ENCODE data around the gene SSTR5.

SSTR5 gene

GRCh38 chr16:1109648-1110047 lies 37.1 kb downstream of the SSTR5 start:
- no peaks in the 10 kb centered on the region for H3K36me3 Mint-ChIP-seq (ENCODE audit: low read depth)
- H3K9me3 Mint-ChIP-seq, result no peaks in the 10 kb centered on the region
- H3K27me3 Mint-ChIP-seq, result peaks cover 29% of the 10 kb centered on the region
- H3K4me3 Mint-ChIP-seq, result no peak overlapping the region
- H3K27ac Mint-ChIP-seq, result no peak overlapping the region
- H3K4me1 Mint-ChIP-seq (ENCODE audit: low read depth), result no peaks in the 10 kb centered on the region
- intact Hi-C loops (cut with micrococcal nuclease), result no loop called here

GRCh38 chr16:1112506-1113184 lies 40.1 kb downstream of the SSTR5 start:
- Mint-ChIP-seq H3K27ac (no peak overlapping the region), H3K36me3 (ENCODE audit: low read depth) (no peaks in the 10 kb centered on the region), H3K4me1 (ENCODE audit: low read depth) (no peaks in the 10 kb centered on the region), H3K4me3 (no peak overlapping the region), H3K9me3 (no peaks in the 10 kb centered on the region), H3K27me3 (peaks cover 11% of the 10 kb centered on the region)
- intact Hi-C loops (cut with micrococcal nuclease), result no loop called here

GRCh38 chr16:1113489-1113888 lies 40.9 kb downstream of the SSTR5 start:
- Mint-ChIP-seq H3K9me3 (no peaks in the 10 kb centered on the region), H3K4me1 (ENCODE audit: low read depth) (no peaks in the 10 kb centered on the region), H3K36me3 (ENCODE audit: low read depth) (no peaks in the 10 kb centered on the region), H3K27ac (no peak overlapping the region), H3K4me3 (no peak overlapping the region), H3K27me3 (peaks cover 9% of the 10 kb centered on the region)
- intact Hi-C loops (cut with micrococcal nuclease), result no loop called here

- intact Hi-C loops (cut with micrococcal nuclease), result no loop called here
- Mint-ChIP-seq H3K4me3 (no peak overlapping the region), H3K4me1 (ENCODE audit: low read depth) (no peaks in the 10 kb centered on the region), H3K27ac (no peak overlapping the region), H3K36me3 (ENCODE audit: low read depth) (no peaks in the 10 kb centered on the region), H3K9me3 (no peaks in the 10 kb centered on the region), H3K27me3 (peaks cover 5% of the 10 kb centered on the region)
These were observed 41.5 kb downstream of the SSTR5 start for GRCh38 chr16:1113889-1114526.

- H3K4me3 Mint-ChIP-seq, result no peak overlapping the region
- H3K4me1 Mint-ChIP-seq (ENCODE audit: low read depth), result no peaks in the 10 kb centered on the region
- H3K36me3 Mint-ChIP-seq (ENCODE audit: low read depth), result no peaks in the 10 kb centered on the region
- no peaks in the 10 kb centered on the region for H3K9me3 Mint-ChIP-seq
- H3K27me3 Mint-ChIP-seq, result peaks cover 5% of the 10 kb centered on the region
- no peak overlapping the region for H3K27ac Mint-ChIP-seq
- intact Hi-C loops (cut with micrococcal nuclease), result no loop called here
These were observed 44.1 kb downstream of the SSTR5 start for GRCh38 chr16:1116693-1117077.

GRCh38 chr16:1117176-1117900 lies 44.8 kb downstream of the SSTR5 start:
- Mint-ChIP-seq H3K4me3 (no peak overlapping the region), H3K9me3 (no peaks in the 10 kb centered on the region), H3K4me1 (ENCODE audit: low read depth) (no peaks in the 10 kb centered on the region), H3K27me3 (peaks cover 1% of the 10 kb centered on the region), H3K27ac (no peak overlapping the region), H3K36me3 (ENCODE audit: low read depth) (no peaks in the 10 kb centered on the region)
- intact Hi-C loops (cut with micrococcal nuclease), result no loop called here

- no peaks in the 10 kb centered on the region for H3K36me3 Mint-ChIP-seq (ENCODE audit: low read depth)
- no peaks in the 10 kb centered on the region for H3K27me3 Mint-ChIP-seq
- no peaks in the 10 kb centered on the region for H3K4me1 Mint-ChIP-seq (ENCODE audit: low read depth)
- no peak overlapping the region for H3K4me3 Mint-ChIP-seq
- H3K9me3 Mint-ChIP-seq, result no peaks in the 10 kb centered on the region
- intact Hi-C loops (cut with micrococcal nuclease), result no loop called here
- no peak overlapping the region for H3K27ac Mint-ChIP-seq
These were observed 45.4 kb downstream of the SSTR5 start for GRCh38 chr16:1117926-1118325.

GRCh38 chr16:1119129-1119528 lies 46.6 kb downstream of the SSTR5 start:
- intact Hi-C loops (cut with micrococcal nuclease), result no loop called here
- Mint-ChIP-seq H3K27ac (no peak overlapping the region), H3K9me3 (no peaks in the 10 kb centered on the region), H3K4me3 (no peak overlapping the region), H3K36me3 (ENCODE audit: low read depth) (no peaks in the 10 kb centered on the region), H3K27me3 (no peaks in the 10 kb centered on the region), H3K4me1 (ENCODE audit: low read depth) (no peaks in the 10 kb centered on the region)

- Mint-ChIP-seq H3K4me3 (no peak overlapping the region), H3K27ac (no peak overlapping the region), H3K9me3 (no peaks in the 10 kb centered on the region), H3K36me3 (ENCODE audit: low read depth) (no peaks in the 10 kb centered on the region), H3K27me3 (no peaks in the 10 kb centered on the region), H3K4me1 (ENCODE audit: low read depth) (no peaks in the 10 kb centered on the region)
- intact Hi-C loops (cut with micrococcal nuclease), result no loop called here
These were observed 47.4 kb downstream of the SSTR5 start for GRCh38 chr16:1119766-1120576.

- Mint-ChIP-seq H3K36me3 (ENCODE audit: low read depth) (no peaks in the 10 kb centered on the region), H3K27ac (no peak overlapping the region)
These were observed 48.0 kb downstream of the SSTR5 start for GRCh38 chr16:1120577-1120941.

GRCh38 chr16:1121009-1121408 lies 48.5 kb downstream of the SSTR5 start:
- peaks cover 6% of the 10 kb centered on the region for H3K27me3 Mint-ChIP-seq
- H3K4me3 Mint-ChIP-seq, result no peak overlapping the region
- no peaks in the 10 kb centered on the region for H3K36me3 Mint-ChIP-seq (ENCODE audit: low read depth)
- intact Hi-C loops (cut with micrococcal nuclease), result no loop called here
- H3K4me1 Mint-ChIP-seq (ENCODE audit: low read depth), result no peaks in the 10 kb centered on the region
- no peaks in the 10 kb centered on the region for H3K9me3 Mint-ChIP-seq
- H3K27ac Mint-ChIP-seq, result no peak overlapping the region

More at GRCh38 chr16:1120577-1120941, 48.0 kb downstream of the SSTR5 start:
- Mint-ChIP-seq H3K9me3 (no peaks in the 10 kb centered on the region), H3K27me3 (peaks cover 1% of the 10 kb centered on the region), H3K4me1 (ENCODE audit: low read depth) (no peaks in the 10 kb centered on the region), H3K4me3 (no peak overlapping the region)
- intact Hi-C loops (cut with micrococcal nuclease), result no loop called here

- intact Hi-C loops (cut with micrococcal nuclease), result no loop called here
- Mint-ChIP-seq H3K36me3 (ENCODE audit: low read depth) (no peaks in the 10 kb centered on the region), H3K27me3 (peaks cover 6% of the 10 kb centered on the region), H3K4me1 (ENCODE audit: low read depth) (no peaks in the 10 kb centered on the region), H3K9me3 (no peaks in the 10 kb centered on the region), H3K27ac (no peak overlapping the region), H3K4me3 (no peak overlapping the region)
These were observed 49.3 kb downstream of the SSTR5 start for GRCh38 chr16:1121601-1122397.

GRCh38 chr16:1122398-1122765 lies 49.8 kb downstream of the SSTR5 start:
- no peaks in the 10 kb centered on the region for H3K36me3 Mint-ChIP-seq (ENCODE audit: low read depth)
- H3K4me1 Mint-ChIP-seq (ENCODE audit: low read depth), result no peaks in the 10 kb centered on the region
- intact Hi-C loops (cut with micrococcal nuclease), result no loop called here
- H3K9me3 Mint-ChIP-seq, result no peaks in the 10 kb centered on the region
- H3K27me3 Mint-ChIP-seq, result peaks cover 6% of the 10 kb centered on the region
- H3K4me3 Mint-ChIP-seq, result no peak overlapping the region
- H3K27ac Mint-ChIP-seq, result no peak overlapping the region

Data from dendritic cell treated with granulocyte-macrophage colony-stimulating factor and Interleukin-4, amounts not matched to agents 40 ng/mL and 50 ng/mL, for 4 days (primary cell).